Ovary (tissue), 9 donors: ENCODE measurements around the gene CHKA. TPM values are rescaled to one million over a fixed set of nuclear protein-coding genes. Genes with fewer than 3 reads are reported as not detected.
A peak's percentile ranks its signal among the peaks of the same experiment; 100 is the strongest.

Experiments
- DNase-seq, 5 donors: peaks; one replicate each; pipeline ENCODE4 v3.0.0-alpha.2; 2019 to 2020
- H3K27ac ChIP-seq, 2 donors: fragments of 200-600 bp; one replicate each; pipeline versions ENCODE4 v1.5.1 to v1.8.0; 2019 to 2022
- H3K27me3 ChIP-seq: fragments of 200-600 bp; one replicate; pipeline ENCODE4 v1.8.0; 2022
- H3K36me3 ChIP-seq: fragments of 200-600 bp; sonication (generic); one replicate; pipeline ENCODE4 v1.5.1; 2019
- H3K4me1 ChIP-seq: one replicate; pipeline ENCODE4 v1.8.1; 2013; ENCODE audit warnings: mild to moderate bottlenecking, moderate library complexity; ENCODE audit not compliant: insufficient read depth
- H3K4me3 ChIP-seq: fragments of 200-600 bp; sonication (generic); one replicate; pipeline ENCODE4 v1.5.1; 2017
- H3K9me3 ChIP-seq, 2 donors: fragments of 200-600 bp in 1 of 2; sonication (generic) in 1 of 2; one replicate each; pipeline versions ENCODE4 v1.5.1 to v1.8.1; 2013 to 2019; ENCODE audit warnings: mild to moderate bottlenecking in 1 of 2, moderate library complexity in 1 of 2
- CTCF ChIP-seq, 3 donors: fragments of 450-650 bp in 2 of 3; fragments of 200-600 bp in 1 of 3; IDR thresholded peaks; one replicate each; pipeline versions ENCODE4 v1.5.1 to v1.8.0; 2016 to 2022; ENCODE audit warnings: antibody characterized with exemption in 3 of 3, mild to moderate bottlenecking in 1 of 3
- EP300 ChIP-seq: sonication (generic); formaldehyde crosslinking; IDR thresholded peaks from one replicate; pipeline ENCODE4 v1.6.1; 2017; ENCODE audit warnings: antibody characterized with exemption
- POLR2A ChIP-seq: fragments of 450-650 bp; IDR thresholded peaks from one replicate; pipeline ENCODE4 v1.6.1; 2017; ENCODE audit warnings: antibody characterized with exemption, mild to moderate bottlenecking, moderate library complexity
- WGBS, 3 donors: extraction: QIAGEN DNeasy Blood & Tissue Kit in 1 of 3; methylation state at CpG; one replicate each; pipeline versions ENCODE4 v1.1.5 to v1.1.7; 2013 to 2017; 5-methylcytosine and 5-hydroxymethylcytosine counted together
- intact Hi-C, 4 donors: fragments of 100-400 bp; cut with DNase I; formaldehyde crosslinking; loops; one replicate each; pipeline versions ENCODE4 v1.11.0 to v1.15.1; 2022 to 2023
- polyA plus RNA-seq, 2 donors: library from polyadenylated mRNA; stranded (reverse); fragments of 200-250 nt in 1 of 2; fragments of 350-450 nt in 1 of 2; fragmentation: Illumina TruSeq in 1 of 2; extraction: RNeasy Lipid Tissue Mini Kit (QIAGEN cat#74804) in 1 of 2; gene quantifications; one replicate each; pipeline ENCODE4 v1.2.3, GENCODE V29; 2013 to 2014
- total RNA-seq, 7 donors: library from RNA; depleted of rRNA in 2 of 7; stranded (reverse); fragments of >200 nt in 2 of 7; fragmentation: NEBNext Ultra II Directional in 3 of 7; extraction: Animal tissue kit (Norgen Biotek cat#: 25700) in 3 of 7; gene quantifications; one replicate each; pipeline versions ENCODE4 v1.1.0 to v1.2.4, GENCODE V29; 2016 to 2023
- donor health status: DM: no; HTN: no; CAD: no; lungs with moderate emphysema.
- donor health status: DM: no; HTN: no; CAD: no.
- donor health status: Bipolar disorder and iron deficiency.
- donor health status: DM: yes; HTN: yes; CAD: no.
- donor health status: DM: no; HTN: no; CAD: no.
- donor health status: DM: yes; HTN: yes; CAD: no.

CHKA gene
- total and polyA plus RNA-seq, 9 donors, result 15.6 to 45.3 (median 30.5) TPM

GRCh38 chr11:68012044-68012842, 108.9 kb downstream of the CHKA start:
- Histone ChIP-seq H3K4me3 (no peak overlapping the region), H3K36me3 (no peaks in the 10 kb centered on the region), H3K27ac (no peak overlapping the region), H3K27me3 (no peaks in the 10 kb centered on the region), H3K9me3 (no peaks in the 10 kb centered on the region), H3K4me1 (peaks cover 10% of the 10 kb centered on the region)
- 78 to 83% (median 79%) methylated on average over 16 to 17 of the region's 17 CpGs for WGBS, 3 donors
- DNase-seq, result peak in 1 of 5 donors; percentile 28
- intact Hi-C loops, result no loop called here
- TF ChIP-seq POLR2A (no peak), CTCF (IDR thresholded peaks at IDR 0.05) (no peak)

- WGBS, 3 donors, result 86 to 90% (median 88%) methylated on average over 16 of the region's 16 CpGs
- Histone ChIP-seq H3K4me3 (no peak overlapping the region), H3K36me3 (no peaks in the 10 kb centered on the region), H3K4me1 (peaks cover 10% of the 10 kb centered on the region), H3K27me3 (no peaks in the 10 kb centered on the region), H3K27ac (peak overlapping the region in 1 of 2 donors; percentile 72), H3K9me3 (no peaks in the 10 kb centered on the region)
- intact Hi-C loops, result no loop called here
- TF ChIP-seq CTCF (IDR thresholded peaks at IDR 0.05), result no peak
- TF ChIP-seq EP300, result no peak
- no peak for TF ChIP-seq POLR2A
- DNase-seq, result peak in 1 of 5 donors; percentile 19
Measured at GRCh38 chr11:68011051-68011943, 109.9 kb downstream of the CHKA start.

GRCh38 chr11:68010090-68011041, 110.8 kb downstream of the CHKA start, which contains the start of gene ALDH3B1:
Gene ALDH3B1 (plus strand): TSS chr11:68010327. CDS start chr11:68015298, 4,971 bp downstream.
- Histone ChIP-seq H3K36me3 (no peaks in the 10 kb centered on the region), H3K4me1 (peaks cover 10% of the 10 kb centered on the region), H3K9me3 (no peaks in the 10 kb centered on the region), H3K27ac (peak within 1 kb of the TSS; percentile 43 to 72), H3K4me3 (peak within 1 kb of the TSS; percentile 9), H3K27me3 (no peaks in the 10 kb centered on the region)
- intact Hi-C loops, result no loop called here
- WGBS, 3 donors, result 18 to 36% (median 26%) methylated on average over 33 of the region's 33 CpGs
- peak; percentile 74 to 82 (median 82) for DNase-seq
- TF ChIP-seq EP300 (peak; percentile 53), POLR2A (no peak), CTCF (IDR thresholded peaks at IDR 0.05) (no peak)
